Activated CD4-positive, alpha-beta T cell treated with anti-CD3 and anti-CD28 coated beads, Interleukin-2, amount 50 U/mL, for 24 hours (primary cell): ENCODE measurements around the gene STAT6.
"Not testable (repeated sequence)": the region's sequence is repeated elsewhere in the genome, so short reads cannot be mapped to it uniquely, and the experiment has no call there.

Experiments used
- DNase-seq, 2 donors: peaks; one replicate each; pipeline ENCODE4 v3.0.0-alpha.2; 2020; ENCODE audit warnings: low read depth in 1 of 2, low spot score in 1 of 2

Gene STAT6

GRCh38 chr12:57088354-57089270 is 22.6 kb downstream of the STAT6 start, which contains the start of gene NAB2:
Gene NAB2, plus strand, starts transcription at chr12:57089114. Its CDS starts 158 bp downstream, at chr12:57089272.
- peak; percentile 60 to 83 for DNase-seq

GRCh38 chr12:57087691-57088353 is 23.3 kb downstream of the STAT6 start:
- peak; percentile 61 to 78 for DNase-seq

- DNase-seq = peak; percentile 90 to 95
These were observed 24.0 kb downstream of the STAT6 start for GRCh38 chr12:57087010-57087690.

GRCh38 chr12:57086493-57087009 is 24.6 kb downstream of the STAT6 start:
- no peak for DNase-seq

- DNase-seq = no peak
These were observed 25.1 kb downstream of the STAT6 start for GRCh38 chr12:57085999-57086492.

- DNase-seq = no peak
These were observed 30.3 kb downstream of the STAT6 start for GRCh38 chr12:57080855-57081254.

GRCh38 chr12:57079821-57080220 is 31.3 kb downstream of the STAT6 start:
- no peak for DNase-seq

GRCh38 chr12:57078519-57079404 is 32.4 kb downstream of the STAT6 start, which contains the start of gene NEMP1:
Gene NEMP1, minus strand, starts transcription at chr12:57078791. Its CDS starts 46 bp downstream, at chr12:57078745.
- DNase-seq = peak; percentile 71 to 97

GRCh38 chr12:57073566-57074450 is 37.4 kb downstream of the STAT6 start:
- DNase-seq = not testable (repeated sequence)

GRCh38 chr12:57072661-57073060 is 38.5 kb downstream of the STAT6 start:
- DNase-seq = no peak

GRCh38 chr12:57069523-57069922 is 41.6 kb downstream of the STAT6 start:
- DNase-seq = peak in 1 of 2 donors; percentile 26

GRCh38 chr12:57066245-57066644 is 44.9 kb downstream of the STAT6 start:
- DNase-seq = no peak

GRCh38 chr12:57063991-57064685 is 47.0 kb downstream of the STAT6 start:
- peak in 1 of 2 donors; percentile 67 for DNase-seq

- DNase-seq = no peak
These were observed 52.7 kb downstream of the STAT6 start for GRCh38 chr12:57058454-57058853.

GRCh38 chr12:57057067-57057751 is 54.0 kb downstream of the STAT6 start:
- no peak for DNase-seq

- DNase-seq = no peak
These were observed 55.3 kb downstream of the STAT6 start for GRCh38 chr12:57055824-57056223.

GRCh38 chr12:57053901-57054300 is 57.3 kb downstream of the STAT6 start:
- DNase-seq = not testable (repeated sequence)

GRCh38 chr12:57053146-57053545 is 58.0 kb downstream of the STAT6 start:
- not testable (repeated sequence) for DNase-seq
